NCI-H2107 (cell line): Measurements from ENCODE around the gene RPS6KC1.
"Not testable (repeated sequence)": the region's sequence is repeated elsewhere in the genome, so short reads cannot be mapped to it uniquely, and the experiment has no call there.

ENCODE experiments used
- DNase-seq: peaks from one replicate; lab custom pipeline; 2025; lab: John Stamatoyannopoulos, UW

RPS6KC1 gene

GRCh38 chr1:213284626-213285025, 233.6 kb downstream of the RPS6KC1 start:
- DNase-seq, result no peak

- no peak for DNase-seq
Observed at GRCh38 chr1:213286235-213286634, 235.2 kb downstream of the RPS6KC1 start.

DNA sequence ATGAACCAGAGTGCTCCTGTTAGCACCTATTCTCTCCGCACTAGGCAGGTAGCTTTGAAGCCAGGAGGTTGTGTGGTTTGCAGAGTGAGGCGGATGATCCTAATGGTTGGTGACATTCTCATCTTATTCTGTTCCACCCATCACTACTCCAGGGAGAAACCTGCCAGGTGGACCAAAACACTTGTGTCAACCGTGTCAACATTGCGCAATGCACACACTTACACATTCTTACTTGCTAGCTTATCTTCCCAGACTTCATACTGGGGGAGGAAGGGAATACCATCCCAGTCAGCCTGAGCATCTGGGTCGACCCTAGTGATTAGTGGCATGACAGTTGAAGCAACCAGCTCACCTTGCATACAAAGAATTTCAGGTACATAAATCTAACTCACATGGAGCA, 236.9 kb downstream of the RPS6KC1 start:
- no peak for DNase-seq

GRCh38 chr1:213291526-213291925, 240.5 kb downstream of the RPS6KC1 start:
- no peak for DNase-seq

DNA sequence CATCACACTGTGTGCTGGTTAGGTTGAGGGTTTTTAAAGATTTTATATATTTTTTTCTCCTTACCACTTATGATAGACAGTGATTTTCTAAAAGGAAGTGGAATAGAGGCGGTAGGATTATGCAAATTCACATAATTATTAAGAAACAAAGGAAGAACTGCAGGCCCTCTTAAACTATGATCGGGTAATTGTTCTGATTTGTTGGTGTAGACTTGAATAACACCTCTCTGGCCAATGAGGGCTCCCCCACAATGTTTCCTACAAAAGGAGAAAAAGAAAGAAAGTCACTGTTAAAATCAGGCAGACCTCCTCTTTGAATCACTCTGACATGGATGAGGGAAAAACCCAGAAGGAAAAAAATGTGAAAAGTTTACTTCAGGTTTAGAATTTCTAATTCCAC, 241.6 kb downstream of the RPS6KC1 start:
- DNase-seq, result no peak

- DNase-seq, result no peak
Observed at GRCh38 chr1:213295860-213296259, 244.8 kb downstream of the RPS6KC1 start.

DNA sequence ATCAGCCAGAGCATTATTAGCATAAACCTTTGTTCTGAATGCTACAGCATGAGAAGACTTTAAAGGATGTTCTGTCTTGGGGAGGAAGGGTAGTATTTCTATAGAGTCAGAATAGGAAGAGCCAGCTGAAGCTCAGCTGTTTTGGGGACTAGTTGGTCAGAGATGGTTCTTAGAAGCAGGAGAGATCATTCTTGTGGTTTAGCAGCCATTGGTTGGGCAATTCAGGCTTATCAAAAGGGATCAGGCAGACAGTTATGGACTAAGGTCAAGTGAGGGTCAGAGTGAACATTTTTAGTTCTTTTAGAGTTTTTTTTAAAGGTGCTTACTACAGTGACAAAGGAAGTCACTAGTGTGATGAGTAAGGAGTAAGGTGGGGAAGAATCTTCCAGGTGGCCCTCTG, 245.5 kb downstream of the RPS6KC1 start:
- no peak for DNase-seq

DNA sequence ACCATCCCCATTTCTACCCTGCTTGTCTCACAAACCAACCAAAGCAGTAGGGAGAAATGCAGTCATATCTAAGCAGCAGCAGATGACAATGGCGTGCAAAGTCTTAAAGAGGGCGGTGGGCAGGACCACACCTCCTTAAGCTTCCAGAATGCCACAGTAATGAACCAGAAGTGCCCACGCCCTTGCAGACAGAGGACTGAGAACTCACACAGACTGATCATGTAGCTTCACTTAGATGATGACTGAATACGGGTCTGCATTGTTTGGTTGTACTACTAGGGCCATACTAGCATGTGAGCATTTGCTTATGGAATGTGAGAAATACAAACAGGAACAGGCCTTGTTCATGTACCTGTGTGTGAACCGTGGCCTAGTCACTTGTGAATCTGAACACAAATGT, 246.0 kb downstream of the RPS6KC1 start:
- no peak for DNase-seq

DNA sequence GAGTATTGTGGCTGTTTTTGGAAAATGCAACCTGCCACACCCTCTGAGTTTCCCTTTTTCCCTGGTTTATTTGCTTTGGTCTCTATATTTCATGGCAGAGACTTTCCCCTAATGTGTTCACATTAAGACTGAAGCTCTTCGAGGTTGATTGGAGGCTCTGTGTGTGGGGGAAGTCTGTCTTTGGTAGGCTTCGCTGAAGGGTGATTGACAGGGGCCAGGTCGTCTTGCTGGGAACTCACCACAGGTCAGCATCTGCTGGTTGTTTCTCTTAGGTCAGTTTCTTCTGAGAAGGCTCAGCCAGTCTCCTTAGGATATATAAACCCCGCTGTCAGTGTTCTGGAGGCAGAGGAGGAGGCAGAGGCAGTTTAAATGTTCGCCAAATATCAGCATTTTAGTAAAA, 249.4 kb downstream of the RPS6KC1 start:
- no peak for DNase-seq

DNA sequence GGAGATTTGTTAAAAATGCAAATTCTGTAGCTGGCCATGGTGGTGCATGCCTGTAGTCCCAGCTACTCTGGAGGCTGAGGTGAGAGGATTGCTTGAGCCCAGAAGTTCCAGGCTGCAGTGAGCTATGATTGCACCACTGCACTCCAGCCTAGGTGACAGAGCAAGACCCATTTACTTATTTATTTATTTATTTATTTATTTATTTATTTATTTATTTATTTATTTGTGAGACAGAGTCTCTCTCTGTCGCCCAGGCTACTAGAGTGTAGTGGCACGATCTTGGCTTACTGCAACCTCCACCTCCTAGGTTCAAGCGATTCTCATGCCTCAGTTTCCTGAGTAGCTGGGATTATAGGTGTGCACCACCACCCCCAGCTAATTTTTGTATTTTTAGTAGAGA, 250.5 kb downstream of the RPS6KC1 start:
- DNase-seq, result not testable (repeated sequence)

GRCh38 chr1:213303286-213303685, 252.2 kb downstream of the RPS6KC1 start:
- no peak for DNase-seq

DNA sequence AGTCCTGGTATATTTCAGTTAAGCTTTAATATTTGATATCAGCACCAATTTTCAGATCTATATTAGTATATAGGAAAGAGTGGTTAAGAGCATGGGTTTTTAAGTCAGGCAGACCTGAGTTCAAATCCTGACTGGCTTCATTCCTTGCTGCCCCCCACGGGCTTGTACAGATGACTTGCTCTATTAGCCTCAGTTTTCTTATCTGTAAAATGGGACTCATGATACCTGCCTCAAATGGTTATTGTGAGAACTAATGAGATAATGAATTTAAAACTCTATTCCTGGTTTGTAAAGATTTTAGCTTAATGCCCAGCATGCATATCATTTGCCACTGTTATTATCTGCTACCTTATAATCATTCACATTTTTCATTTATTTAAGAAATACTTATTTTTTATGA, 264.5 kb downstream of the RPS6KC1 start:
- DNase-seq, result no peak

DNA sequence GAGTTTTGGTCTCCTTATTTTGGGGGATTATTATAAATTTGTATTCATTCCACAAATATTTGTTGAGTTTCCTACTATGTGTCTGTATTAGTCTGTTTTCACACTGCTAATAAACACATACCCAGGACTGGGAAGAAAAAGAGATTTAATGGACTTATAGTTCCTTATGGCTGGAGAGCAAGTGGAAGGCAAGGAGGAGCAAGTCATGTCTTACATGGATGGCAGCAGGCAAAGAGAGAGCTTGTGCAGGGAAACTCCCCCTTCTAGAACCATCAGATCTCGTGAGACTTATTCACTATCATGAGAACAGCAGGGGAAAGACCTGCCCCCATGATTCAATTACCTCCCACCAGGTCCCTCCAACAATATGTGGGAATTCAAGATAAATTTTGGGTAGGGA, 267.4 kb downstream of the RPS6KC1 start:
- not testable (repeated sequence) for DNase-seq

GRCh38 chr1:213320191-213320870, 269.3 kb downstream of the RPS6KC1 start:
- no peak for DNase-seq
